ENCODE measurements around the gene GPR37L1.
A peak's percentile ranks its signal among the peaks of the same experiment; 100 is the strongest.

The GPR37L1 gene

GRCh38 chr1:202159534-202160371 is 37.0 kb downstream of the GPR37L1 start:
- CTCF ChIA-PET: interaction anchor here (0.6 kb wide), 1 partner anchor 17 kb away, joined by 3 read pairs; no protein-coding TSS in a partner anchor

More at GRCh38 chr1:202159534-202160371, 37.0 kb downstream of the GPR37L1 start:
- H3K36me3 ChIP-seq (ENCODE audit: control insufficient read depth in 2 of 2, insufficient read depth in 1 of 2, low read length in 2 of 2): no peaks in the 10 kb centered on the region
- H3K4me3 ChIP-seq (ENCODE audit: low read depth, low read length): no peak overlapping the region
- TF ChIP-seq ZNF18 (tag by site-specific recombination; IDR thresholded peaks at IDR 0.05): no peak
- no peak for TF ChIP-seq ZNF350 (tag by site-specific recombination; IDR thresholded peaks at IDR 0.05)
- TF ChIP-seq ZNF830 (tag by site-specific recombination; IDR thresholded peaks at IDR 0.05; ENCODE audit: low read depth): no peak
- no peak for TF ChIP-seq ZNF426 (tag by site-specific recombination; IDR thresholded peaks at IDR 0.05)
- TF ChIP-seq ZBTB49 (tag by site-specific recombination; IDR thresholded peaks at IDR 0.05; ENCODE audit: low read depth): no peak
- TF ChIP-seq GLIS1 (tag by site-specific recombination; IDR thresholded peaks at IDR 0.05): peak; percentile 21; the same call in 1 of the 2 replicates
- no peak for TF ChIP-seq PRDM4 (tag by site-specific recombination; IDR thresholded peaks at IDR 0.05)
- TF ChIP-seq ZSCAN18 (tag by site-specific recombination; IDR thresholded peaks at IDR 0.05): no peak
- no peaks in the 10 kb centered on the region for H3K9me3 ChIP-seq (ENCODE audit: control insufficient read depth, insufficient read depth, low read depth, low read length)
- H3K27ac ChIP-seq (ENCODE audit: extremely low read depth, low read depth, low read length): no peak overlapping the region
- no peaks in the 10 kb centered on the region; the same call in 1 of the 2 replicates for H3K4me1 ChIP-seq (ENCODE audit: control insufficient read depth, insufficient read depth, low read length)
- POLR2A ChIA-PET: interaction anchor here (0.6 kb wide), 1 partner anchor 192 kb away, joined by 4 read pairs; no protein-coding TSS in a partner anchor
